ENCODE data around the gene MDM2. TPM values are rescaled to one million over a fixed set of nuclear protein-coding genes. Genes with fewer than 3 reads are reported as not detected.

The MDM2 gene
- total and polyA plus RNA-seq, 2 of the 13 experiments (the other 11 are each of a cell fraction or from before 2014, with no cell fraction given), result 29.3 to 314 TPM

DNA sequence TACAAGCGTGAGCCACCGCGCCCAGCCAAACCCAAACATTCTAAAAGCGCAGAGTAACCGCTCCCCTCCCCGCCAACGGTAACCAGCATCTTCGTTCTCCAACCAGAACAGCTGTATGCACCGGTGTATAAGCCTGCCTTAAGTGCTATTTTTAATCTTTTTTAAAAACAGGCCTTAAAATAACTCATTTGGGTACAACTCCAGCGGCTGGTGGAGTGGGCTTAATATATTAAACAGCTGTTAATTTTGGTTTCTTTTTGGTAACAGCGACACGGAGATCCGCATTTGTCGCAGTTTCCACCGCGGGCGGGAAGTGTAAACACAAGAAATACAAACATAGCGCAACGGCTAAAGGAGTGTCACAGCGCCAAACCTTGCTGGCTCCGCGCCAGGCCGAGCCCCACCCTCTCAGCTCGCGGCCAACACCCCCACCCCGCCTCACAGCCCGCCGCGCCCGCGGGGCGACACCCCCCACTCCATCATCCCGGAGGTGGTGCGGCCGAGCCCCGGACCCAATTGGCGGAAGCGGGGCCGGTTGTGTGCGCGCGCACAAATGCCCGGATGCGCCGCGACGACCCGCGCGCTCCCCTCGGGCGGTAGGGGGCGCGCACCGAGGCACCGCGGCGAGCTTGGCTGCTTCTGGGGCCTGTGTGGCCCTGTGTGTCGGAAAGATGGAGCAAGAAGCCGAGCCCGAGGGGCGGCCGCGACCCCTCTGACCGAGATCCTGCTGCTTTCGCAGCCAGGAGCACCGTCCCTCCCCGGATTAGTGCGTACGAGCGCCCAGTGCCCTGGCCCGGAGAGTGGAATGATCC lies at the start of gene MDM2 (continued):
- TF ChIP-seq ZNF446 (CRISPR knock-in tag; IDR thresholded peaks at IDR 0.05), result no peak
- TF ChIP-seq, protein P1, sequence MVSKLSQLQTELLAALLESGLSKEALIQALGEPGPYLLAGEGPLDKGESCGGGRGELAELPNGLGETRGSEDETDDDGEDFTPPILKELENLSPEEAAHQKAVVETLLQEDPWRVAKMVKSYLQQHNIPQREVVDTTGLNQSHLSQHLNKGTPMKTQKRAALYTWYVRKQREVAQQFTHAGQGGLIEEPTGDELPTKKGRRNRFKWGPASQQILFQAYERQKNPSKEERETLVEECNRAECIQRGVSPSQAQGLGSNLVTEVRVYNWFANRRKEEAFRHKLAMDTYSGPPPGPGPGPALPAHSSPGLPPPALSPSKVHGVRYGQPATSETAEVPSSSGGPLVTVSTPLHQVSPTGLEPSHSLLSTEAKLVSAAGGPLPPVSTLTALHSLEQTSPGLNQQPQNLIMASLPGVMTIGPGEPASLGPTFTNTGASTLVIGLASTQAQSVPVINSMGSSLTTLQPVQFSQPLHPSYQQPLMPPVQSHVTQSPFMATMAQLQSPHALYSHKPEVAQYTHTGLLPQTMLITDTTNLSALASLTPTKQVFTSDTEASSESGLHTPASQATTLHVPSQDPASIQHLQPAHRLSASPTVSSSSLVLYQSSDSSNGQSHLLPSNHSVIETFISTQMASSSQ (IDR thresholded peaks at IDR 0.05; ENCODE audit: low read depth), result peak; percentile 49; the same call in 1 of the 2 replicates
- TF ChIP-seq, protein P1 (CRISPR knock-in tag; IDR thresholded peaks at IDR 0.05; ENCODE audit: borderline replicate concordance), result peak; percentile 87; the same call in 1 of the 2 replicates
- TF ChIP-seq ZNF674 (CRISPR knock-in tag; IDR thresholded peaks at IDR 0.05; ENCODE audit: low read depth), result 0 out of 2 replicates have a peak, but pooled peaks have one; percentile 10
- peak; percentile 73; the same call in 1 of the 2 replicates for TF ChIP-seq SSRP1 (CRISPR knock-in tag; IDR thresholded peaks at IDR 0.05)
- TF ChIP-seq HDAC2 (CRISPR knock-in tag; IDR thresholded peaks at IDR 0.05), result peak; percentile 53
- TF ChIP-seq, protein P2, sequence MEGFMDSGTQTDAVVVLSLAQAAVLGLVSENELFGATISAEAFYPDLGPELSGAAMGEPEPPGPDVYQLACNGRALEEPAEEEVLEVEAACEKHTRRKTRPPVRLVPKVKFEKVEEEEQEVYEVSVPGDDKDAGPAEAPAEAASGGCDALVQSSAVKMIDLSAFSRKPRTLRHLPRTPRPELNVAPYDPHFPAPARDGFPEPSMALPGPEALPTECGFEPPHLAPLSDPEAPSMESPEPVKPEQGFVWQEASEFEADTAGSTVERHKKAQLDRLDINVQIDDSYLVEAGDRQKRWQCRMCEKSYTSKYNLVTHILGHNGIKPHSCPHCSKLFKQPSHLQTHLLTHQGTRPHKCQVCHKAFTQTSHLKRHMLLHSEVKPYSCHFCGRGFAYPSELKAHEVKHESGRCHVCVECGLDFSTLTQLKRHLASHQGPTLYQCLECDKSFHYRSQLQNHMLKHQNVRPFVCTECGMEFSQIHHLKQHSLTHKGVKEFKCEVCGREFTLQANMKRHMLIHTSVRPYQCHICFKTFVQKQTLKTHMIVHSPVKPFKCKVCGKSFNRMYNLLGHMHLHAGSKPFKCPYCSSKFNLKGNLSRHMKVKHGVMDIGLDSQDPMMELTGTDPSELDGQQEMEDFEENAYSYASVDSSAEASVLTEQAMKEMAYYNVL (CRISPR knock-in tag; IDR thresholded peaks at IDR 0.05; ENCODE audit: borderline replicate concordance), result no peak
- no peak for TF ChIP-seq SCMH1 (CRISPR knock-in tag; IDR thresholded peaks at IDR 0.05; ENCODE audit: borderline replicate concordance)
- TF ChIP-seq, protein P3, sequence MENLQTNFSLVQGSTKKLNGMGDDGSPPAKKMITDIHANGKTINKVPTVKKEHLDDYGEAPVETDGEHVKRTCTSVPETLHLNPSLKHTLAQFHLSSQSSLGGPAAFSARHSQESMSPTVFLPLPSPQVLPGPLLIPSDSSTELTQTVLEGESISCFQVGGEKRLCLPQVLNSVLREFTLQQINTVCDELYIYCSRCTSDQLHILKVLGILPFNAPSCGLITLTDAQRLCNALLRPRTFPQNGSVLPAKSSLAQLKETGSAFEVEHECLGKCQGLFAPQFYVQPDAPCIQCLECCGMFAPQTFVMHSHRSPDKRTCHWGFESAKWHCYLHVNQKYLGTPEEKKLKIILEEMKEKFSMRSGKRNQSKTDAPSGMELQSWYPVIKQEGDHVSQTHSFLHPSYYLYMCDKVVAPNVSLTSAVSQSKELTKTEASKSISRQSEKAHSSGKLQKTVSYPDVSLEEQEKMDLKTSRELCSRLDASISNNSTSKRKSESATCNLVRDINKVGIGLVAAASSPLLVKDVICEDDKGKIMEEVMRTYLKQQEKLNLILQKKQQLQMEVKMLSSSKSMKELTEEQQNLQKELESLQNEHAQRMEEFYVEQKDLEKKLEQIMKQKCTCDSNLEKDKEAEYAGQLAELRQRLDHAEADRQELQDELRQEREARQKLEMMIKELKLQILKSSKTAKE (CRISPR knock-in tag; IDR thresholded peaks at IDR 0.05; ENCODE audit: borderline replicate concordance), result peak; percentile 83
- 0 out of 2 replicates have a peak, but pooled peaks have one; percentile 23 for TF ChIP-seq NR2F6 (IDR thresholded peaks at IDR 0.05)
- no peak; the same call in 1 of the 2 replicates for TF ChIP-seq NR2F6 (CRISPR knock-in tag; IDR thresholded peaks at IDR 0.05)
- TF ChIP-seq SMAD1 (CRISPR knock-in tag; IDR thresholded peaks at IDR 0.05; ENCODE audit: borderline replicate concordance, low read depth), result peak; percentile 6; the same call in 1 of the 2 replicates
- TF ChIP-seq, protein P4, sequence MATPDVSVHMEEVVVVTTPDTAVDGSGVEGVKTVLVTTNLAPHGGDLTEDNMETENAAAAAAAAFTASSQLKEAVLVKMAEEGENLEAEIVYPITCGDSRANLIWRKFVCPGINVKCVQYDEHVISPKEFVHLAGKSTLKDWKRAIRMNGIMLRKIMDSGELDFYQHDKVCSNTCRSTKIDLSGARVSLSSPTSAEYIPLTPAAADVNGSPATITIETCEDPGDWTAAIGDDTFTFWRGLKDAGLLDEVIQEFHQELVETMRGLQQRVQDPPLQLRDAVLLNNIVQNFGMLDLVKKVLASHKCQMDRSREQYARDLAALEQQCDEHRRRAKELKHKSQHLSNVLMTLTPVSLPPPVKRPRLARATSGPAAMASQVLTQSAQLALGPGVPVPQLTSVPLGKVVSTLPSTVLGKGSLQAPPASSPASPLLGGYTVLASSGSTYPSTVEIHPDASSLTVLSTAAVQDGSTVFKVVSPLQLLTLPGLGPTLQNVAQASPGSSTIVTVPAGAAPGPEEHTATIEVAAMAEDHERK (CRISPR knock-in tag; IDR thresholded peaks at IDR 0.05; ENCODE audit: low read depth), result 0 out of 2 replicates have a peak, but pooled peaks have one; percentile 43
- TF ChIP-seq EED (CRISPR knock-in tag; IDR thresholded peaks at IDR 0.05), result peak; percentile 82; the same call in 1 of the 2 replicates
- no peak for TF ChIP-seq ZFP82 (CRISPR knock-in tag; IDR thresholded peaks at IDR 0.05; ENCODE audit: borderline replicate concordance)
- TF ChIP-seq, protein P5, sequence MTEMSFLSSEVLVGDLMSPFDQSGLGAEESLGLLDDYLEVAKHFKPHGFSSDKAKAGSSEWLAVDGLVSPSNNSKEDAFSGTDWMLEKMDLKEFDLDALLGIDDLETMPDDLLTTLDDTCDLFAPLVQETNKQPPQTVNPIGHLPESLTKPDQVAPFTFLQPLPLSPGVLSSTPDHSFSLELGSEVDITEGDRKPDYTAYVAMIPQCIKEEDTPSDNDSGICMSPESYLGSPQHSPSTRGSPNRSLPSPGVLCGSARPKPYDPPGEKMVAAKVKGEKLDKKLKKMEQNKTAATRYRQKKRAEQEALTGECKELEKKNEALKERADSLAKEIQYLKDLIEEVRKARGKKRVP (CRISPR knock-in tag; IDR thresholded peaks at IDR 0.05), result peak in 1 of 2 experiments; percentile 51; a peak in 1 of 4 replicates
- TF ChIP-seq ZNF556 (CRISPR knock-in tag; IDR thresholded peaks at IDR 0.05; ENCODE audit: borderline replicate concordance), result no peak; the same call in 1 of the 2 replicates

All from HepG2 (cell line).